H9 (cell line): Measurements from ENCODE around the gene UBP1. TPM values are rescaled to one million over a fixed set of nuclear protein-coding genes. Genes with fewer than 3 reads are reported as not detected.

Experiments used
- DNase-seq: peaks from one replicate; pipeline ENCODE4 v3.0.0-alpha.2; 2017
- H2AFZ ChIP-seq: one replicate; pipeline ENCODE4 v1.6.1; 2013; ENCODE audit warnings: mild to moderate bottlenecking, low read length, control low read depth, moderate library complexity
- H2AK5ac ChIP-seq: 2 replicates; pipeline ENCODE4 v1.6.1; 2013; ENCODE audit warnings: low read length, control low read depth, mixed read lengths; ENCODE audit not compliant: insufficient read length
- H2BK120ac ChIP-seq: one replicate; pipeline ENCODE4 v1.6.1; 2013; ENCODE audit warnings: low read depth, mild to moderate bottlenecking, low read length, control low read depth, inconsistent platforms; ENCODE audit not compliant: poor library complexity, severe bottlenecking
- H2BK12ac ChIP-seq: 2 replicates; pipeline ENCODE4 v1.6.1; 2013; ENCODE audit warnings: low read length, control low read depth, mixed read lengths, low read depth; ENCODE audit not compliant: insufficient read length
- H2BK15ac ChIP-seq: 2 replicates; pipeline ENCODE4 v1.6.1; 2013; ENCODE audit warnings: low read depth, low read length, control low read depth
- H2BK20ac ChIP-seq: one replicate; pipeline ENCODE4 v1.6.1; 2013; ENCODE audit warnings: low read depth, mild to moderate bottlenecking, low read length, control low read depth, inconsistent platforms; ENCODE audit not compliant: poor library complexity, severe bottlenecking
- H2BK5ac ChIP-seq: 2 replicates; pipeline ENCODE4 v1.6.1; 2013; ENCODE audit warnings: low read length, control low read depth, mixed read lengths; ENCODE audit not compliant: insufficient read length
- H3K14ac ChIP-seq: 2 replicates; pipeline ENCODE4 v1.6.1; 2013; ENCODE audit warnings: low read length, control low read depth; ENCODE audit not compliant: insufficient read depth
- H3K18ac ChIP-seq: 2 replicates; pipeline ENCODE4 v1.6.1; 2013; ENCODE audit warnings: low read depth, mild to moderate bottlenecking, mixed read lengths, low read length, control low read depth; ENCODE audit not compliant: insufficient read length
- H3K23ac ChIP-seq: 2 replicates; pipeline ENCODE4 v1.6.1; 2013; ENCODE audit warnings: low read length, control low read depth, mixed read lengths, low read depth; ENCODE audit not compliant: insufficient read length
- H3K23me2 ChIP-seq: 2 replicates; pipeline ENCODE4 v1.6.1; 2013; ENCODE audit warnings: low read depth, mild to moderate bottlenecking, mixed read lengths, low read length, control low read depth; ENCODE audit not compliant: insufficient read length, poor library complexity, severe bottlenecking
- H3K27ac ChIP-seq: 2 replicates; pipeline ENCODE4 v1.5.1; 2013; ENCODE audit warnings: low read length, control low read depth, mixed read lengths, low read depth; ENCODE audit not compliant: insufficient read length
- H3K27me3 ChIP-seq: 2 replicates; pipeline ENCODE4 v1.6.1; 2013; ENCODE audit warnings: low read length, control low read depth, inconsistent platforms; ENCODE audit not compliant: insufficient read depth
- H3K4ac ChIP-seq: 2 replicates; pipeline ENCODE4 v1.6.1; 2013; ENCODE audit warnings: low read depth, mild to moderate bottlenecking, control low read depth, inconsistent platforms, low read length, moderate library complexity
- H3K4me1 ChIP-seq: 2 replicates; pipeline ENCODE4 v1.6.1; 2013; ENCODE audit warnings: low read length, control low read depth, inconsistent platforms; ENCODE audit not compliant: insufficient read depth
- H3K4me2 ChIP-seq: 2 replicates; pipeline ENCODE4 v1.6.1; 2013; ENCODE audit warnings: low read length, control low read depth, mixed read lengths; ENCODE audit not compliant: insufficient read length, insufficient read depth
- H3K56ac ChIP-seq: 2 replicates; pipeline ENCODE4 v1.6.1; 2013; ENCODE audit warnings: low read depth, mild to moderate bottlenecking, mixed read lengths, low read length, control low read depth; ENCODE audit not compliant: insufficient read length
- H3K79me1 ChIP-seq: 2 replicates; pipeline ENCODE4 v1.6.1; 2013; ENCODE audit warnings: low read depth, mild to moderate bottlenecking, moderate library complexity, low read length, control low read depth, inconsistent platforms; ENCODE audit not compliant: insufficient read depth, poor library complexity, severe bottlenecking
- H3K79me2 ChIP-seq: 2 replicates; pipeline ENCODE4 v1.6.1; 2013; ENCODE audit warnings: low read length, control low read depth, inconsistent platforms; ENCODE audit not compliant: insufficient read depth
- H3K9ac ChIP-seq: 2 replicates; pipeline ENCODE4 v1.6.1; 2013; ENCODE audit warnings: low read length, control low read depth, mixed read lengths; ENCODE audit not compliant: insufficient read length; ENCODE audit errors: extremely low read depth
- H3K9me3 ChIP-seq: one replicate; pipeline ENCODE4 v1.6.1; 2013; ENCODE audit warnings: low read depth, low read length, inconsistent platforms; ENCODE audit not compliant: control insufficient read depth
- H3T11ph ChIP-seq: one replicate; pipeline ENCODE4 v1.6.1; 2013; ENCODE audit warnings: mild to moderate bottlenecking, low read length, control low read depth, inconsistent platforms
- H4K20me1 ChIP-seq: one replicate; pipeline ENCODE4 v1.6.1; 2013; ENCODE audit not compliant: control insufficient read depth, insufficient read length, insufficient read depth
- H4K5ac ChIP-seq: 2 replicates; pipeline ENCODE4 v1.6.1; 2013; ENCODE audit warnings: low read depth, mild to moderate bottlenecking, mixed read lengths, low read length, control low read depth; ENCODE audit not compliant: insufficient read length
- H4K8ac ChIP-seq: replicated peaks from 2 replicates; pipeline ENCODE4 v1.6.1; 2013; ENCODE audit warnings: low read length, control low read depth, mixed read lengths, low read depth; ENCODE audit not compliant: insufficient read length
- H4K91ac ChIP-seq: 2 replicates; pipeline ENCODE4 v1.6.1; 2013; ENCODE audit warnings: low read depth, mild to moderate bottlenecking, moderate library complexity, mixed read lengths, low read length, control low read depth; ENCODE audit not compliant: insufficient read length
- H3K27ac Mint-ChIP-seq, 3 experiments: 2 replicates in 2 of 3; 3 replicates in 1 of 3; pipeline ENCODE4 v1.8.0; 2020 to 2021; ENCODE audit warnings: mixed read lengths in 3 of 3, mild to moderate bottlenecking in 1 of 3, moderate library complexity in 1 of 3
- H3K27me3 Mint-ChIP-seq: 2 replicates; pipeline ENCODE4 v1.8.0; 2021; ENCODE audit warnings: low read depth, mild to moderate bottlenecking, moderate library complexity, mixed read lengths
- H3K36me3 Mint-ChIP-seq, 3 experiments: 2 replicates in 2 of 3; 3 replicates in 1 of 3; pipeline ENCODE4 v1.8.0; 2020 to 2021; ENCODE audit warnings: low read depth in 3 of 3, mixed read lengths in 3 of 3; ENCODE audit not compliant: insufficient read depth in 1 of 3
- H3K4me1 Mint-ChIP-seq, 2 experiments: 2 replicates each; pipeline ENCODE4 v1.8.0; 2020; ENCODE audit warnings: mixed read lengths in 2 of 2
- H3K4me3 Mint-ChIP-seq, 2 experiments: 2 replicates in 1 of 2; 3 replicates in 1 of 2; pipeline ENCODE4 v1.8.0; 2020 to 2021; ENCODE audit warnings: mild to moderate bottlenecking in 2 of 2, mixed read lengths in 2 of 2, moderate library complexity in 1 of 2
- H3K9me3 Mint-ChIP-seq, 2 experiments: 2 replicates in 1 of 2; 3 replicates in 1 of 2; pipeline ENCODE4 v1.8.0; 2020; ENCODE audit warnings: mild to moderate bottlenecking in 2 of 2, mixed read lengths in 2 of 2, moderate library complexity in 1 of 2
- CTCF ChIP-seq: fragments of 200-600 bp; sonication (generic); conservative IDR thresholded peaks from 3 replicates; pipeline ENCODE4 v1.8.0; 2021; ENCODE audit warnings: antibody characterized with exemption, mild to moderate bottlenecking
- WGBS: extraction: QIAGEN DNeasy Blood & Tissue Kit; methylation state at CpG from one replicate; pipeline ENCODE4 v1.1.7; 2013; ENCODE audit warnings: missing lambda C conversion rate, low lambda C conversion rate, mixed read lengths; ENCODE audit not compliant: insufficient read length; ENCODE audit errors: extremely low coverage; 5-methylcytosine and 5-hydroxymethylcytosine counted together
- total RNA-seq: library from RNA; stranded (reverse); gene quantifications from 2 replicates; pipeline ENCODE4 v1.2.1, GENCODE V29; 2021

UBP1 gene
- total RNA-seq, 1 experiment from 2014 or later = 103 TPM

- H3K27ac ChIP-seq = no peak overlapping the region
- H3K4me2 ChIP-seq = no peak overlapping the region
- no peaks in the 10 kb centered on the region for H3K27me3 ChIP-seq
- peaks cover 17% of the 10 kb centered on the region for H3K9me3 ChIP-seq
- H3K56ac ChIP-seq = no peak overlapping the region
- no peak overlapping the region for H3T11ph ChIP-seq
- H3K9ac ChIP-seq = no peak overlapping the region
- no peak overlapping the region for H4K8ac ChIP-seq
- no peak overlapping the region for H2BK12ac ChIP-seq
- Mint-ChIP-seq H3K27me3 (peaks cover 1% of the 10 kb centered on the region; the same call in 1 of the 2 replicates), H3K36me3 (peaks cover 44 to 80% (median 79%) of the 10 kb centered on the region in 3 experiments), H3K4me3 (no peak overlapping the region), H3K27ac (no peak overlapping the region), H3K4me1 (no peaks in the 10 kb centered on the region), H3K9me3 (peaks cover 19 to 52% of the 10 kb centered on the region in 2 experiments)
- WGBS = no CpG with 5 or more reads among the region's 2 CpGs
- no peak overlapping the region for H3K23ac ChIP-seq
- no peak overlapping the region for H3K18ac ChIP-seq
- no peak overlapping the region for H4K5ac ChIP-seq
- no peaks in the 10 kb centered on the region for H4K20me1 ChIP-seq
- no peaks in the 10 kb centered on the region for H3K79me1 ChIP-seq
- no peak overlapping the region for H4K91ac ChIP-seq
- TF ChIP-seq CTCF = no peak
- H2BK120ac ChIP-seq = no peak overlapping the region
- no peak overlapping the region for H2BK20ac ChIP-seq
- H3K79me2 ChIP-seq = no peaks in the 10 kb centered on the region
- H3K4me1 ChIP-seq = no peaks in the 10 kb centered on the region
- no peak overlapping the region for H2BK15ac ChIP-seq
- DNase-seq = no peak
- H2AK5ac ChIP-seq = no peak overlapping the region
- no peak overlapping the region for H3K14ac ChIP-seq
- no peaks in the 10 kb centered on the region for H3K23me2 ChIP-seq
- H2BK5ac ChIP-seq = no peak overlapping the region
- no peak overlapping the region for H3K4ac ChIP-seq
- H2AFZ ChIP-seq = no peak overlapping the region
These were observed 16.6 kb upstream of the UBP1 start for GRCh38 chr3:33456756-33457155.
